LNCaP clone FGC (cell line): Measurements from ENCODE around the gene TP53TG5.

Source experiments
- DNase-seq: peaks from one replicate; pipeline ENCODE4 v3.0.0-alpha.2; 2011; ENCODE audit warnings: low read depth
- H3K4me3 ChIP-seq: 2 replicates; pipeline ENCODE4 v1.5.1; 2011; ENCODE audit warnings: mild to moderate bottlenecking, low read depth, low read length, control low read depth
- CTCF ChIP-seq: IDR thresholded peaks from 2 replicates; pipeline ENCODE4 v1.5.1; 2012; ENCODE audit warnings: mild to moderate bottlenecking; ENCODE audit not compliant: control insufficient read depth, insufficient read depth; ENCODE audit errors: extremely low read depth

Gene TP53TG5

GRCh38 chr20:45392733-45393132 is 14.6 kb upstream of the TP53TG5 start:
- peak; percentile 36 for TF ChIP-seq CTCF
- no peak for DNase-seq
- H3K4me3 ChIP-seq = no peak overlapping the region

GRCh38 chr20:45391559-45391958 is 13.4 kb upstream of the TP53TG5 start:
- TF ChIP-seq CTCF = no peak
- no peak for DNase-seq
- no peak overlapping the region for H3K4me3 ChIP-seq

GRCh38 chr20:45390931-45391330 is 12.8 kb upstream of the TP53TG5 start:
- no peak for TF ChIP-seq CTCF
- no peak for DNase-seq

GRCh38 chr20:45387274-45387673 is 9.1 kb upstream of the TP53TG5 start:
- DNase-seq = no peak
- no peak overlapping the region for H3K4me3 ChIP-seq
- TF ChIP-seq CTCF = no peak

More at GRCh38 chr20:45390931-45391330, 12.8 kb upstream of the TP53TG5 start:
- no peak overlapping the region for H3K4me3 ChIP-seq

- H3K4me3 ChIP-seq = no peak overlapping the region
- no peak for TF ChIP-seq CTCF
- DNase-seq = no peak
Measured at GRCh38 chr20:45377269-45377668, 856 bp downstream of the TP53TG5 start.

GRCh38 chr20:45374966-45375365 is 3.2 kb downstream of the TP53TG5 start:
- no peak for TF ChIP-seq CTCF
- DNase-seq = no peak
- no peak overlapping the region for H3K4me3 ChIP-seq

GRCh38 chr20:45374101-45374467 is 4.0 kb downstream of the TP53TG5 start:
- no peak overlapping the region for H3K4me3 ChIP-seq
- DNase-seq = no peak
- TF ChIP-seq CTCF = no peak
